Measurements from ENCODE around the gene MTFR2.

DNA sequence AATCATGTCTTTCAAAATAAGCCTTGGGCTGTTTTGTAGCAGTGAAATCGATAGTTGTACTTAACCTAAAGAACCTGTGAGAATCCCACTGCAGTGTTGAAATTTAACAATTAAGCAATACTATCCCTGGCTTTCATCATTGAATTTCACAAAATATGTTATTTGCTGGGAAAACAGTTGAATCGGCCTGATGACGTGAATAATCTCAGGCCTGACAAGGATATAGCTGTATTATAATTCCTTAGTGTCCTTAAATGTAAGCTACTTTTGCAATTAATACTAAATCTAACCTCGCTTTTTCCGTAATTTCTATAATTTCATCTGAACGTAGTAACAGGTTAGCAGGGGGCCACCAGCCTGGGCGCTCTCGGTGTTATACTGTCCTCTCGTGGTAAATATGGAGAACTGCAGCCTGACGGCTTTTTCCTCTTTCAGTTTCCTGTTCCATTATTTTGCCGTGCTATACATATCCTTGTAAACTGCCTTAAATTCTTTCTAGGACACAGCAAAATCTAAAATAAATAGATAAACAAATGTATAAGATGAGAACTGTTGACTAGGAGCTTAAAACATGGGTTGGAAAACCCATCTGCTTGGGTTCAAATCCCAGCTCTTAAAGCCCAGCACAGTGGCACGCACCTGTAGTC, 24.0 kb downstream of the MTFR2 start:
- TF ChIP-seq ELF4 (IDR thresholded peaks at IDR 0.05), result no peak
- TF ChIP-seq TARDBP (IDR thresholded peaks at IDR 0.05), result no peak
- TF ChIP-seq ZNF384 (IDR thresholded peaks at IDR 0.05), result no peak
- no peak for TF ChIP-seq FOXM1 (IDR thresholded peaks at IDR 0.05; ENCODE audit: borderline replicate concordance)
- no peak for TF ChIP-seq NFRKB (IDR thresholded peaks at IDR 0.05)
- TF ChIP-seq SP1 (IDR thresholded peaks at IDR 0.05), result no peak

All from HEK293T (cell line).